Gastroesophageal sphincter (tissue), 4 donors: Measurements from ENCODE around the gene EXOC3L1. TPM values are rescaled to one million over a fixed set of nuclear protein-coding genes. Genes with fewer than 3 reads are reported as not detected.
A peak's percentile ranks its signal among the peaks of the same experiment; 100 is the strongest.

Experiments
- ATAC-seq: fragments of 150-250 bp; one replicate; pipeline ENCODE4 v1.9.1; 2016; ENCODE audit warnings: mild to moderate bottlenecking, moderate library complexity
- H3K27ac ChIP-seq, 4 donors: fragments of 200-600 bp; sonication (generic) in 3 of 4; 1 replicate in 3 of 4; 2 replicates in 1 of 4; pipeline ENCODE4 v1.5.1; 2016 to 2019
- H3K27me3 ChIP-seq: fragments of 200-600 bp; sonication (generic); one replicate; pipeline ENCODE4 v1.5.1; 2019
- H3K36me3 ChIP-seq, 2 donors: fragments of 200-600 bp; sonication (generic); one replicate each; pipeline ENCODE4 v1.5.1; 2019; ENCODE audit warnings: control low read depth in 1 of 2
- H3K4me1 ChIP-seq, 3 donors: fragments of 200-600 bp; sonication (generic); 1 replicate in 2 of 3; 2 replicates in 1 of 3; pipeline ENCODE4 v1.5.1; 2016 to 2019; ENCODE audit warnings: control low read depth in 2 of 3
- H3K4me3 ChIP-seq, 2 donors: fragments of 200-600 bp; sonication (generic); one replicate each; pipeline ENCODE4 v1.5.1; 2019; ENCODE audit warnings: mild to moderate bottlenecking in 1 of 2, moderate library complexity in 1 of 2
- H3K9me3 ChIP-seq, 3 donors: fragments of 200-600 bp; sonication (generic); one replicate each; pipeline ENCODE4 v1.5.1; 2017 to 2019; ENCODE audit warnings: control low read depth in 2 of 3
- CTCF ChIP-seq, 4 experiments: fragments of 200-600 bp in 2 of 4; fragments of 450-650 bp in 2 of 4; sonication (generic) in 1 of 4; IDR thresholded peaks; one replicate each; pipeline ENCODE4 v1.5.1; 2017 to 2019; ENCODE audit warnings: antibody characterized with exemption in 4 of 4, mild to moderate bottlenecking in 2 of 4, moderate library complexity in 2 of 4
- EP300 ChIP-seq: sonication (generic); formaldehyde crosslinking; IDR thresholded peaks from one replicate; pipeline ENCODE4 v1.6.1; 2017; ENCODE audit warnings: antibody characterized with exemption, mild to moderate bottlenecking
- POLR2A ChIP-seq, 2 donors: fragments of 450-650 bp; IDR thresholded peaks; one replicate each; pipeline ENCODE4 v1.6.1; 2017; ENCODE audit warnings: antibody characterized with exemption in 2 of 2, mild to moderate bottlenecking in 2 of 2, moderate library complexity in 1 of 2
- POLR2AphosphoS5 ChIP-seq: sonication (generic); formaldehyde crosslinking; IDR thresholded peaks from one replicate; pipeline ENCODE4 v1.6.1; 2017; ENCODE audit warnings: antibody characterized with exemption
- WGBS, 2 donors: methylation state at CpG; one replicate each; pipeline ENCODE4 v1.1.5; 2018; ENCODE audit warnings: low coverage in 1 of 2; 5-methylcytosine and 5-hydroxymethylcytosine counted together
- total RNA-seq, 4 donors: library from RNA; depleted of rRNA; stranded (reverse); fragments of >200 nt; gene quantifications; one replicate each; pipeline ENCODE4 v1.1.0, GENCODE V29; 2016

Gene EXOC3L1
- total RNA-seq, 4 donors from 2014 or later, result 1.6 to 6.1 (median 2.6) TPM

GRCh38 chr16:67226295-67226803 is 36.4 kb upstream of the EXOC3L1 start:
- Histone ChIP-seq H3K4me1 (peaks cover 0 to 37% (median 10%) of the 10 kb centered on the region in 3 donors), H3K36me3 (peaks cover 0 to 47% of the 10 kb centered on the region in 2 donors), H3K27ac (peak overlapping the region; percentile 45 to 89 (median 84)), H3K4me3 (peak overlapping the region; percentile 52 to 70), H3K27me3 (no peaks in the 10 kb centered on the region), H3K9me3 (no peaks in the 10 kb centered on the region)
- WGBS, 2 donors, result 5 to 12% methylated on average over 4 to 9 of the region's 12 CpGs
- ATAC-seq, result no peak
- TF ChIP-seq POLR2A (IDR thresholded peaks at IDR 0.05) (no peak), EP300 (no peak), CTCF (IDR thresholded peaks at IDR 0.05) (no peak), POLR2AphosphoS5 (no peak)

GRCh38 chr16:67223992-67224391 is 34.1 kb upstream of the EXOC3L1 start:
- TF ChIP-seq EP300 (no peak), POLR2AphosphoS5 (no peak)
- Histone ChIP-seq H3K27ac (no peak overlapping the region), H3K9me3 (no peaks in the 10 kb centered on the region), H3K4me1 (peaks cover 0 to 36% (median 10%) of the 10 kb centered on the region in 3 donors), H3K27me3 (no peaks in the 10 kb centered on the region), H3K4me3 (no peak overlapping the region), H3K36me3 (peaks cover 0 to 23% of the 10 kb centered on the region in 2 donors)
- WGBS, 2 donors, result 63 to 68% methylated on average over 2 of the region's 3 CpGs
- no peak for ATAC-seq

GRCh38 chr16:67216612-67217490 is 26.9 kb upstream of the EXOC3L1 start:
- H3K36me3 ChIP-seq, result peaks cover 0 to 33% of the 10 kb centered on the region in 2 donors
- no peaks in the 10 kb centered on the region for H3K27me3 ChIP-seq
- peak; percentile 60 for ATAC-seq
- peaks cover 0 to 15% (median 0%) of the 10 kb centered on the region in 3 donors for H3K4me1 ChIP-seq
- no peak overlapping the region for H3K4me3 ChIP-seq
- TF ChIP-seq POLR2A (IDR thresholded peaks at IDR 0.05), result no peak
- TF ChIP-seq POLR2AphosphoS5, result no peak
- no peak for TF ChIP-seq EP300
- TF ChIP-seq CTCF (IDR thresholded peaks at IDR 0.05), result no peak
- H3K9me3 ChIP-seq, result no peaks in the 10 kb centered on the region
- 60 to 78% methylated on average over 11 to 18 of the region's 18 CpGs for WGBS, 2 donors
- peak overlapping the region in 2 of 4 donors; percentile 35 to 36 for H3K27ac ChIP-seq

- H3K4me1 ChIP-seq, result peaks cover 0 to 15% (median 0%) of the 10 kb centered on the region in 3 donors
- 73 to 83% methylated on average over 1 to 5 of the region's 5 CpGs for WGBS, 2 donors
- H3K27me3 ChIP-seq, result no peaks in the 10 kb centered on the region
- no peak overlapping the region for H3K27ac ChIP-seq
- TF ChIP-seq EP300 (no peak), CTCF (IDR thresholded peaks at IDR 0.05) (no peak), POLR2A (IDR thresholded peaks at IDR 0.05) (no peak), POLR2AphosphoS5 (no peak)
- H3K36me3 ChIP-seq, result peaks cover 0 to 41% of the 10 kb centered on the region in 2 donors
- ATAC-seq, result no peak
- no peak overlapping the region for H3K4me3 ChIP-seq
- H3K9me3 ChIP-seq, result no peaks in the 10 kb centered on the region
These were observed 25.8 kb upstream of the EXOC3L1 start for GRCh38 chr16:67215706-67216105.

GRCh38 chr16:67213197-67214019 is 23.5 kb upstream of the EXOC3L1 start:
- H3K4me1 ChIP-seq, result peaks cover 0 to 15% (median 0%) of the 10 kb centered on the region in 3 donors
- H3K9me3 ChIP-seq, result no peaks in the 10 kb centered on the region
- no peak overlapping the region for H3K4me3 ChIP-seq
- H3K27ac ChIP-seq, result no peak overlapping the region
- H3K27me3 ChIP-seq, result no peaks in the 10 kb centered on the region
- TF ChIP-seq POLR2AphosphoS5 (no peak), EP300 (no peak), CTCF (IDR thresholded peaks at IDR 0.05) (no peak), POLR2A (IDR thresholded peaks at IDR 0.05) (no peak)
- ATAC-seq, result no peak
- WGBS, 2 donors, result 75 to 90% methylated on average over 2 to 4 of the region's 8 CpGs
- peaks cover 0 to 55% of the 10 kb centered on the region in 2 donors for H3K36me3 ChIP-seq
